GM23248 (cell line): ENCODE measurements around the gene OR2H2. TPM values are rescaled to one million over a fixed set of nuclear protein-coding genes. Genes with fewer than 3 reads are reported as not detected.

ENCODE experiments used
- DNase-seq: peaks from one replicate; pipeline ENCODE4 v3.0.0-alpha.2; 2015
- H2AFZ ChIP-seq: fragments of 200-600 bp; sonication (generic); 2 replicates; pipeline ENCODE4 v1.6.1; 2016; ENCODE audit warnings: antibody characterized with exemption
- H3F3A ChIP-seq: fragments of 200-600 bp; sonication (generic); 2 replicates; pipeline ENCODE4 v1.6.1; 2016; ENCODE audit warnings: mild to moderate bottlenecking, antibody characterized with exemption, mixed run types; ENCODE audit not compliant: insufficient read depth
- H3K27ac ChIP-seq: fragments of 200-600 bp; sonication (generic); 2 replicates; pipeline ENCODE4 v1.5.1; 2016; ENCODE audit warnings: mild to moderate bottlenecking
- H3K27me3 ChIP-seq: fragments of 200-600 bp; sonication (generic); replicated peaks from 2 replicates; pipeline ENCODE4 v1.6.1; 2016; ENCODE audit warnings: mild to moderate bottlenecking; ENCODE audit not compliant: insufficient read depth
- H3K36me3 ChIP-seq: fragments of 200-600 bp; sonication (generic); 2 replicates; pipeline ENCODE4 v1.6.1; 2016; ENCODE audit warnings: low read depth, mild to moderate bottlenecking
- H3K4me1 ChIP-seq: fragments of 200-600 bp; sonication (generic); 2 replicates; pipeline ENCODE4 v1.6.1; 2016; ENCODE audit warnings: mild to moderate bottlenecking; ENCODE audit not compliant: insufficient read depth
- H3K4me2 ChIP-seq: fragments of 200-600 bp; sonication (generic); one replicate; pipeline ENCODE4 v1.6.1; 2016; ENCODE audit warnings: mild to moderate bottlenecking; ENCODE audit not compliant: unreplicated experiment
- H3K4me3 ChIP-seq: fragments of 200-600 bp; sonication (generic); 2 replicates; pipeline ENCODE4 v1.5.1; 2016; ENCODE audit warnings: mild to moderate bottlenecking
- H3K79me2 ChIP-seq: fragments of 200-600 bp; sonication (generic); 2 replicates; pipeline ENCODE4 v1.6.1; 2016; ENCODE audit warnings: mild to moderate bottlenecking; ENCODE audit not compliant: insufficient read depth
- H3K9ac ChIP-seq: fragments of 200-600 bp; sonication (generic); 2 replicates; pipeline ENCODE4 v1.6.1; 2016; ENCODE audit warnings: mild to moderate bottlenecking
- H3K9me2 ChIP-seq: fragments of 200-600 bp; sonication (generic); 2 replicates; pipeline ENCODE4 v1.6.1; 2016; ENCODE audit warnings: mixed run types, mild to moderate bottlenecking, moderate library complexity; ENCODE audit not compliant: insufficient read depth
- H3K9me3 ChIP-seq: fragments of 200-600 bp; sonication (generic); one replicate; pipeline ENCODE4 v1.6.1; 2017; ENCODE audit warnings: low read depth
- H4K20me1 ChIP-seq: fragments of 200-600 bp; sonication (generic); 2 replicates; pipeline ENCODE4 v1.6.0; 2016; ENCODE audit not compliant: insufficient read depth
- EZH2 ChIP-seq: fragments of 200-600 bp; sonication (generic); IDR thresholded peaks from 2 replicates; pipeline ENCODE4 v1.6.1; 2018; ENCODE audit warnings: antibody characterized with exemption, mild to moderate bottlenecking; ENCODE audit not compliant: insufficient read depth, poor library complexity, severe bottlenecking
- EZH2phosphoT487 ChIP-seq: fragments of 200-600 bp; sonication (generic); IDR thresholded peaks from 2 replicates; pipeline ENCODE4 v1.6.1; 2018; ENCODE audit warnings: antibody characterized with exemption, moderate library complexity, mild to moderate bottlenecking, low read depth; ENCODE audit not compliant: insufficient read depth
- WGBS, 2 experiments: methylation state at CpG; one replicate each; pipeline ENCODE4 v1.1.6; 2015 to 2017; ENCODE audit warnings: low lambda C conversion rate in 2 of 2, low coverage in 1 of 2; ENCODE audit errors: missing lambda C conversion rate in 2 of 2; 5-methylcytosine and 5-hydroxymethylcytosine counted together
- in situ Hi-C: fragments of 300-500 bp; cut with MboI; formaldehyde crosslinking; loops from 2 replicates; pipeline ENCODE4 v1.15.0; 2020
- polyA plus RNA-seq: library from polyadenylated mRNA; unstranded; fragments of >200 nt; fragmentation: Nextera tagmentation; extraction: Ambion mirVana; gene quantifications from 2 replicates; pipeline ENCODE4 v1.2.1, GENCODE V29; 2016
- total RNA-seq: library from RNA; depleted of rRNA; stranded (reverse); fragments of >200 nt; shearing (Covaris generic); gene quantifications from 2 replicates; pipeline ENCODE4 v1.2.3, GENCODE V29; 2014

The OR2H2 gene
- total and polyA plus RNA-seq, 2 experiments from 2014 or later: not detected

DNA sequence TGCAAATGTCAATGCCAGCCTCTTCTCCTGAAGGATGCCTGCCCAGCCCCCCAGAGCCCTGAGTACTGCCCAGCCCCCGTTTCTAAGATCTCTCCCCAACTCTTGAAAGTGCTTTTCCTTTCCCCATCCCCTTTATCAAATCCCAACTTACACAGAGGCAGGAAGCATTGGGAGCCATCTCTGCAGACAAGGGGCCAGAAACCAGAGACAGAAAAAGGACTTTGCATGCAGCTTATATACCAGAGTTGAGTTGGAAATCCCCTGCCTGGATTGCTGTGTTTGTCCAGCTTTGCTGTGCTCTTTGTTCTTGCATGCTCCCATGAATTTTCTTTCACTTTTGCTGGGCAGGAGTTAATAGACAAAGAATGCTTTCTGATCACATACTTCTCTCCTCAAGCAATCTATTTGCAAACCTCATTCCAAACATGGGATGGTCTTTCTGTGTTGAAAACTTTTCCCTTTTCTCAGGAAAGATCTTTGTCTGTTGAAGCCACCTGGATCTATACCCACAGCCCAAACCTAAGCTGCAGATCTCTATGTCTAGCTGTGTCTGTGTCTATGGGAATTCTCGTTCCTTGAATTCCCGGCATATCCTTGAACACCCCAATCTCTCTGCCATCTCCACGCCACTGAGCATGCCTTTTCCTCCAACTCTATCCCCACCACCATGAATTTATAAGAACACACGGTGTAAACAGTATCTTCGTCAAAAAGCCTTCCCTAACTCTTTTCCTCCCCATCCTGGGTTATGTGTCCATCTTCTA, 25.2 kb upstream of the OR2H2 start, which contains the start of gene UBD:
Gene UBD, minus strand, starts transcription at position 209 of the 764 bp plus-strand sequence. Its CDS starts 31 bp downstream, at position 178.
- H2AFZ ChIP-seq: no peak within 1 kb of the TSS; the same call in 1 of the 2 replicates
- TF ChIP-seq EZH2phosphoT487 (no peak), EZH2 (no peak)
- peaks cover 14% of the 10 kb centered on the region for H3K27me3 ChIP-seq
- no peak within 1 kb of the TSS for H3K4me3 ChIP-seq
- DNase-seq: no peak
- in situ Hi-C loops: no loop called here
- H3K9me2 ChIP-seq: no peaks in the 10 kb centered on the region
- WGBS, 2 experiments: 33% methylated on average over 6 of the region's 6 CpGs
- H3K4me2 ChIP-seq: no peak within 1 kb of the TSS
- H3K9me3 ChIP-seq: no peaks in the 10 kb centered on the region
- no peak within 1 kb of the TSS for H3K27ac ChIP-seq
- H3K4me1 ChIP-seq: no peaks in the 10 kb centered on the region
- no peaks in the 10 kb centered on the region for H3K79me2 ChIP-seq
- H3F3A ChIP-seq: no peaks in the 10 kb centered on the region
- H4K20me1 ChIP-seq: no peaks in the 10 kb centered on the region
- H3K36me3 ChIP-seq: no peaks in the 10 kb centered on the region
- H3K9ac ChIP-seq: no peak within 1 kb of the TSS

DNA sequence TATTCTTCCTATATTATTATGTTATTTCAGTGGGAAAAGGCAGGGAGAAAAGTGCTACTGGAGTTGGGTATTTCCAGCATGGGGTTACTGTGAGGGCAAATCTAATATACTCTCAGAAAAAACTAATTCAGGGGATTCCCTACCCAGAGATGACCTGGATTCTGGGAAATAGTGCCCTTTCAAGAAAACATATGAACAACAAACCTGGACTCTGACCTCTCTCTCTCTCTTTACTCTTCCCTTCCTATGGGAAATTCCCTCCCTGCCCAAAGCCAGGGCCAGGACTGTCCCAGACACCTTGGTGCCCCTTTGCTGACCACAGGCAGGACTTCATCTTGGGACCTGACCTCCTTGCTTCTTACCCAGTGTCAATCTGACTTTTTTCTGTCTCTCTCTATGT, 23.8 kb upstream of the OR2H2 start:
- TF ChIP-seq EZH2 (no peak), EZH2phosphoT487 (no peak)
- in situ Hi-C loops: no loop called here

DNA sequence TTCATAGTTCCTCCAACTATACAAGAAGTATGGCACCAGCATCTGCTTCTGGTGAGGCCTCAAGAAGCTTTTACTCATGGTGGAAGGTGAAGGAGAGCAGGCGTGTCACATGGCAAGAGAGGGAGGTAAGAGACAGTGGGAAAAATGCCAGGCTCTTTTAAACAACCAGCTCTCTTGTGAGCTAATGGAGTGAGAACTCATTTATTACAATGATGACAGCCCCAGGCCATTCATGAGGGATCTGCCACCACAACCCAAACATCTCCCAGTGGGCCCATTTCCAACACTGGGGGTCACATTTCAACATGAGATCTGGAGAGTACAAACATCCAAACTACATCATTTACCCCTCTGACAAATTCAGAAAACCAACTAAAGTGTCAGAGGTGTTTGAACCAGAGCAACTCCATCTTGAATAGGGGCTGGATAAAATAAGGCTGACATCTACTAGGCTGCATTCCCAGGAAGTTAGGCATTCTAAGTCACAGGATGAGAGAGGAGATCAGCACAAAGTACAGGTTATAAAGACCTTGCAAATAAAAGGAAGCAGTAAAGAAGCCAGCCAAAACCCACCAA, 23.2 kb upstream of the OR2H2 start:
- no peaks in the 10 kb centered on the region for H3K4me1 ChIP-seq
- H3K79me2 ChIP-seq: no peaks in the 10 kb centered on the region
- 33 to 55% methylated on average over 1 of the region's 1 CpG for WGBS, 2 experiments
- no peak overlapping the region for H3K9ac ChIP-seq
- H3K4me3 ChIP-seq: no peak overlapping the region
- H2AFZ ChIP-seq: no peak overlapping the region
- H3K36me3 ChIP-seq: no peaks in the 10 kb centered on the region
- no peak overlapping the region for H3K4me2 ChIP-seq
- in situ Hi-C loops: no loop called here
- H4K20me1 ChIP-seq: no peaks in the 10 kb centered on the region
- no peaks in the 10 kb centered on the region; the same call in 1 of the 2 replicates for H3K9me2 ChIP-seq
- no peak for TF ChIP-seq EZH2
- TF ChIP-seq EZH2phosphoT487: no peak
- no peak for DNase-seq
- H3F3A ChIP-seq: no peaks in the 10 kb centered on the region
- no peak overlapping the region for H3K27ac ChIP-seq
- no peaks in the 10 kb centered on the region for H3K9me3 ChIP-seq
- peaks cover 9% of the 10 kb centered on the region; the same call in 1 of the 2 replicates for H3K27me3 ChIP-seq

More for the DNA sequence above, 23.8 kb upstream of the OR2H2 start:
- Histone ChIP-seq H4K20me1 (no peaks in the 10 kb centered on the region), H3F3A (no peaks in the 10 kb centered on the region), H3K4me1 (no peaks in the 10 kb centered on the region), H3K9me2 (no peaks in the 10 kb centered on the region; the same call in 1 of the 2 replicates), H3K27ac (no peak overlapping the region), H2AFZ (no peak overlapping the region), H3K79me2 (no peaks in the 10 kb centered on the region), H3K4me3 (no peak overlapping the region), H3K9me3 (no peaks in the 10 kb centered on the region), H3K4me2 (no peak overlapping the region), H3K27me3 (peaks cover 9% of the 10 kb centered on the region; the same call in 1 of the 2 replicates), H3K36me3 (no peaks in the 10 kb centered on the region), H3K9ac (no peak overlapping the region)
- no peak for DNase-seq

DNA sequence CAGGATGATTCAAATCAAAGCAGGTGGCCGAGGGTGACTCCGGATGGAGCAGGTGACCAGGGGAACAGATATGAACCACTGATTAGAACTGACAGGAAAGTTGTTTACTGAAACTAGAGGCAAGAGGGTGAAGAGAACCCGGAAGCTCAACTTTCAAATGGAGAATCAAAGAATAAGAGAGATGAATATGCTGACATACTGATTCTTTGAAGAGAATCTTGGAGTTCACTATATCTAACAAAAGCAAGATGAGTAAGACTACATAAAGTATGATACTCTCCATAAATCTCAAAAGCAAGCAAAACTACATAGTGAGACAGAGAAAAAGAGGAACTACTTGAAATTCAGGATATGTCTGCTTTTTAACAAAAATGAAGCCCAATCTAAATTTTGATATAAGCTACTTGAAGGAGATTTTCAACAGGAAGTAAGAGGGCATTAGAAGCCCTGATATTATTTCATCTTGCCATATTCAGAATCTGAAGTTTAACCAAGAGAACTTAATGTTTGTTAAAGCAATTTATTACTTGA, 21.4 kb upstream of the OR2H2 start:
- Histone ChIP-seq H4K20me1 (no peaks in the 10 kb centered on the region), H3K4me3 (no peak overlapping the region), H3K4me1 (no peaks in the 10 kb centered on the region), H3K27me3 (peaks cover 9% of the 10 kb centered on the region; the same call in 1 of the 2 replicates), H3K27ac (no peak overlapping the region), H2AFZ (no peak overlapping the region), H3K9ac (no peak overlapping the region), H3K79me2 (no peaks in the 10 kb centered on the region), H3K9me3 (no peaks in the 10 kb centered on the region), H3K36me3 (no peaks in the 10 kb centered on the region), H3K4me2 (no peak overlapping the region), H3K9me2 (no peaks in the 10 kb centered on the region; the same call in 1 of the 2 replicates), H3F3A (no peaks in the 10 kb centered on the region)
- in situ Hi-C loops: no loop called here
- TF ChIP-seq EZH2phosphoT487 (no peak), EZH2 (no peak)
- 58 to 61% methylated on average over 3 of the region's 3 CpGs for WGBS, 2 experiments
- DNase-seq: no peak
